DND-41 (cell line): ENCODE data around the gene ZBTB6.

Experiments used
- CTCF ChIP-seq: IDR thresholded peaks from 2 replicates; pipeline ENCODE4 v1.5.1; 2012; ENCODE audit warnings: borderline replicate concordance, low read length, moderate library complexity, mild to moderate bottlenecking; ENCODE audit not compliant: poor library complexity, severe bottlenecking; ENCODE audit errors: extremely low read depth
- EZH2 ChIP-seq: IDR thresholded peaks from 3 replicates; pipeline ENCODE4 v1.6.1; 2012; ENCODE audit warnings: borderline replicate concordance, low read depth, mild to moderate bottlenecking, moderate library complexity, low read length, inconsistent platforms; ENCODE audit not compliant: severe bottlenecking

GRCh38 chr9:122930541-122931225 is 17.6 kb upstream of the ZBTB6 start:
- TF ChIP-seq CTCF, result no peak
- TF ChIP-seq EZH2, result no peak
